GM21367 (cell line): Measurements from ENCODE around the gene SETBP1.
A peak's percentile ranks its signal among the peaks of the same experiment; 100 is the strongest.

Experiments
- ATAC-seq: cut with Tn5 transposase; IDR thresholded peaks from one replicate; pipeline ENCODE4 v1.9.1; 2021; ENCODE audit not compliant: unreplicated experiment

SETBP1 gene

DNA sequence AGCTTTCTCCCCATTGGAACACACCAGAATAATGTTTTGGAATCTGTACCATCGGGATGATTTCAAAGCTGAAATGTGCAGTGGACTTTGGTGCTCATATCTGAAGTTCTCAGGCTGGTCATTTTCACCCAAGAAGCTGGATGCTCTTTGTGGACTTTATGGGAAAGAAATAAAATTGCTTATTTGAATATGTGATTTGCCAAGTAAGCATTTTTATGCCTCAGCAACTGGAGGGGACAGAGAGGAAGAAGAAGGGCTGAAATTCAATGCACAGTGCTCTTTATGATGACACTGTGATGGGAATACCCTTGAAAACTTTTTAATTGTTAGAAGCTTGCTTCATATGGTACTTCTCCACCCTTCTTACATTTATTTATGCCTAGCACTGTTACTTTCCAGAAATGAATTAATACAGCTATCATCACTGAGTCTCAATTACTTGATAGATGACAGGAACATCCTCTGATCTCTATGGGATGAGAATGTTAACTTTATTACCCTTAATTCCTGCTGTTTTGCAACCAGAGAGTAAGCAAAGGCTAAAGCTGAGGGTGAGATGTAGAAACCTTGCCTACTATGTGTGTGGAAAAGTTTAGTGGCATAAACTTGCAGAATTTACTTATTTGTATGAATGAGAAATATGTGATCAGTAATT lies 23.6 kb downstream of the SETBP1 start:
- no peak for ATAC-seq

DNA sequence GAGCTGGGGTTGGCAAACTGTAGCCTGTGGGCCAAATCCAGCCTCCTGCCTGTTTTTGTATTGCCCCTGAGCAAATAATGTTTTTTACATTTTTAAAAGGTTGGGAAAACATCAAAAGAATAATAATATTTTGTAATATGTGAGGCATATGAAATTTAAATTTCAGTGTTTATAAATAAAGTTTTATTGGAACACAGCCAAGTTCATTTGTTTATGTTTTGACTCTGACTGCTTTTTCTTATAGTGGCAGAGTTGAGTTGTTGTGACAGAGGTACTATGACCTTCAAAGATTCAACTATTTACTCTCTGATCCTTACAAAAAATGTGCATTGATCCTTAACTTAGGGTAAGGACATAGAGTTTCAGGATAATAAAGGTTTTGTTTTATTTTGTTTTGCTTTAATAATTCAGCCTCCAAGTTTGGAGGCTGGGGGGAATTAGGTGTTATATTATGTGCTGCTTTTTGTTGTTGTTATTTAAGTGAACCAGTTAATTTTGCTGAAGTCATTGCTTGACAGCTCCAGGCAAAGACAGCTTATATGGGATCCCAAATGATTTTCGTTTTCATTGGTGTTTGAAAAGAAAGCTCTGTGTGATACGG lies 24.5 kb downstream of the SETBP1 start:
- no peak for ATAC-seq

DNA sequence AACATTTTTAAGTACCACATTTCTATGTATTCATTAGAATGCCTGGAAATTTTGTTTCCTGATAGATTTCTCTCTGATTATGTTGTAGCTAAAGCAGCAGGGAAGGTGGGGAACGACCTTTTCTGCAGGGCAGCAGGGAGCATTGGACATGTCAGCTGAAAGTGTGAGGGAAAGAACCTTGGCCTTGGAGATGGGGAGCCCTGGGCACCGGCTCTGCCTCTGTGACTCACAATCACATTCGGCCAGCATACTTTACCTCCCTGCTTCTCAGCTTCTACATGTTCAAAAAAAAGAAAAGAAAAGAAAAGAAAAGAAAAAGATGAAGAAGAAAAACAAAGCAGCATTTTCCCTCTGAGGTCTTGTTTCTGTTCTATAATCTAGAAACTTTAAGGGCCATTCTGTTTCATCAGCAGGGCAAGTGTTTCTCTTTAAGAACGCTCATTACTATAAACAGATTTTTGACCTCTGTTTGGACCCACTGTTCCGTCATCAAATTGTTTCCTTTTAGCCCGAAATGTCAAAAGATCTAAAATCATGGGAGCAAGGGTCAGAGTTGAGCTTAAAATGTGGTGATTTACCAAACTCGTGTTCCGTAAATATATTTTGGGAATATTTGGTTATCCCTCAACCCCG lies 27.9 kb downstream of the SETBP1 start:
- ATAC-seq, result no peak

DNA sequence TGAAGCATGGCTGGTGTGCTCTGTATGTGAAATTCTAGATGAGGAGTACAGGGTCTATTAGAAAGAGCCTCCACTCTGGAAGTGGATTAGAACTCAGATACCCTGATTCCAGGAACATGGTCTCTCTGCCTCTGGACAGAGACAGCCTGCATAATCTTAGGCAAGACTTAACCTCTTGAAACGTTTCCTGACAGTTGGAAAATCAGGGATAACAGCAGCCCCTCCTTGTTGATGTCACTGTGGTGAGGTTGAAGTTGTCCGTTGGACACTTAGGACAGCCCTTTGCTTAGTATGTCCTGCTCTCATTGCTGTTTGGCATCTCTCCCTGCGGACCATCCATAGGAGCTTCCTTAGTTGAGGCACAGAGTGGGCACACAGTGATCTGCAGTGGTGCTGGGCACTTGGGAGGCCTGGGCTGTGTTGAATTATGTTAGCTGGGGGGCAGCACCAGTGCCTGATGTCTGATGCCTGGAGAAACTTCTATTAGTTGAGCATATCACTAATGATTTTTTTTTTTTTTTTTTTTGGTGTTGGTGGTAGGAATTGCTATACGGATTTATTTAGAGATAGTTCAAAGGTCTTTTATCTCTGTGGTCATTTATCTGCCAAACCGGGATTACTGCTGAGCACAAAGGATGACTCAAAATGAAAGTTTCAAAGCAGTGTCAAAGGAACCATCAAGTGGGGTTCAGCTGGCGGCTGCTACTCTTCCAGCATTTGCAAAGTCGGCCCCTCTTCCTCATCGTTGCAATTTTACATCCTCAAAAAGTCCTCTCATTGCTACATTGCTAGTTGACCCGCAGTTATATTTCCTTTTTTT lies 28.8 kb downstream of the SETBP1 start:
- peak; percentile 95 for ATAC-seq

DNA sequence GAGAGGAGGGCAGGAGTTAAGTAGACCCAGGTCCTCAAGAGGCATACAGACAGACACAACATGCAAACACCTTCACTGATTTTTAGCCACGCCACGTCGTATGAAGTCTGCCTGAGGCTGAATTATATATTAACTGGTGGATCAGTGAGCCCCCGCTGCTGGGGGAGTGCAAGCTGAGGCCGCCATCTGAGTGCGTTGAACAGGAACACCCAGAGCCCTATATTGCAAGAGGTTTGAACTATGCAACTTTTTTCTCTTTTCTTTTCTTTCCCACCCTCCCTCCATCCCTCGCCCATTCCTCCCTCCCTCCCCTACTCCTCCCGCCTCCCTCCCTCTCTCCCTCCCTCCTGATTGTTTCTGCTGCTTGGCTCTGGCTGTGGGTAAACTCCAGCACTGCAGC lies 30.2 kb downstream of the SETBP1 start:
- ATAC-seq, result no peak

DNA sequence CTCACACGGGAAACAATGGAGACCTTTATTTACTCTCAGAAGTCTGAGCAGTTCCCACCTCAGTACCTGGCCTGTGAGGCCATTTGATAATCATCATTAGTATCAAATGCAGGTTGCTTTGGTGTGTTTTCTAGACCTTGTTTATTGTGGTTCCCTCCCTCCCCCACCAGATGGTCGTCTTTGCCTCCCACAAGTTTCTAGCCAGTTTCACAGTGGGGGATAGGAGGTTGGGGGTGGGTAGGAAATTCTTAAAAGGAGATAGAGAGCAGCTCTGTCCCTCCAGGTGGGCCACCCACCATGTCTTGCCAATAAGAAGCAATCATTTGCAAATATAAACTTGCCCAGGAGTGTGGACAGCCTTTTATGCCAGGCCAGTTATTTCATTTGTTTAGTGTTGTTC lies 31.3 kb downstream of the SETBP1 start:
- no peak for ATAC-seq

DNA sequence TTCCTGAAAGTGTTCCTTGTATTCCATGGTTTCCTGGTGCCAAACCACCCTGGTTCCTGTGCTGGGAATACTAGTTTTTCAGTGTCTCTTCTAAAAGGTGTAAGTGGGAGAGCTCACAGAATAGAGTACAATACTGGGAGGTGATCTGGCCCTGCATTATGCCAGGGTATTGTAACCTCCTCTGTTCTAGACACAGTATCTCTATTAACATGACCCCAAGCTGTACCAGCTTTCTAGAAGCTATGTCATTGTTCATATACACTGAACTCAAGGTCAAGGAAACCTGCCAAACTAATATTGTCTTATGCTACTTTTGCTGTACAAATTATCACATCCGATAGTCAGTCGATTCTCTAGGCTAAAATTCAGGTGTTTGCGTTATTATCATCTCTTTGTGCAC lies 32.7 kb downstream of the SETBP1 start:
- no peak for ATAC-seq

DNA sequence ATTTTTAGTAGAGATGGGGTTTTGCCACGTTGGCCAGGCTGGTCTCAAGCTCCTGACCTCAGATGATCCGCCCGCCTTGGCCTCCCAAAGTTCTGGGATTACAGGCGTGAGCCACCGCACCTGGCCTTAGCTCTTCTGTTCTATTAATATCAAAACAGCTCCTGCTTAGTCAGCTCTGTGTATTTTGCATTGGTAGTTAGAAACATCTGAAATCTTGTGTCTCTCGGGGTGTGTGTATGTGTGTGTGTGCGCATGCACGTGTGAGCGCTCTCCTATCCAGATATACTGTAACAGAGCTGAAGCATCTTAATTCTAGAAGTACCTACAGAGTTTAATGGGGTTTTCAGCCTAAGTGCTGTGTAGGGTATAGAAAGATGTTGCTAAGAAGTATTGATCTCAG lies 33.7 kb downstream of the SETBP1 start:
- no peak for ATAC-seq

DNA sequence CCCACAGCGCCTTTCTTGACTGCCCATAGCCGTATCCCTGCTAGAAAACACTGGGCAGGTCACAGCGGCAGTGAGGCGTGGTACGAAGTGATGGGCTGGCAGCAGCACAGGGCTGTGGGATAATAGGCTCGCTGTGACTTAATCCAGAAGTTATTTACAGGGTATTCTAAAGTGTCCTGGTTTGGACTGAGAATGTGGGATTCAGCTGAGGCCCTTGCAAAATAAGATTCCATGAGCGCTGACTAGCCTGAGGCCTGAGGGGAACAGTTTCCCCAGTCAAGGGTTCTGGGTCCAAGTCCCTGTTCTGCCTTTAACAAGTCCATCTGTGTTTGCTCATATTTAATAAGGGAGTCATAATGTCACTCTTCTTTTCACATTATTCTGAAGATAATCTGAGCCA lies 34.6 kb downstream of the SETBP1 start:
- no peak for ATAC-seq

DNA sequence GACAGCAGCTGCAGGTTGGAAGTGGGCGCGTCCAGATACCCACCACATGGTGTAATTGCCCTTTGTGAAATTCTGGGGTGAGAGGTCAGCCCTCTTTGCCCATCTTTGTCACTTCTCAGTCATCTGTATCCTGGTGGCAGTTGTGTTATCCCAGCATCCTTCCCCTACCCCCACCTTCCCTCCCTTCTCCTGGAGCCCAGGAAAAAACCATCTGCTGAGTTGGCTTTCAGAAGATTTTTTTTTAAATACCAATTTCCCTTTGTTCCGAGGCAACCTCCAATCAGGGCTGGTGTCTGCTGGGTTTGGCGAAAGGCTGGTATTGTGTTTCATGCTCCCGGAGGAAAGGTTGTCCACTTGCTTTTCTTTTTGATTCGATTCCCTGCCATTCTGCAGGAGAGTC lies 35.2 kb downstream of the SETBP1 start:
- no peak for ATAC-seq

DNA sequence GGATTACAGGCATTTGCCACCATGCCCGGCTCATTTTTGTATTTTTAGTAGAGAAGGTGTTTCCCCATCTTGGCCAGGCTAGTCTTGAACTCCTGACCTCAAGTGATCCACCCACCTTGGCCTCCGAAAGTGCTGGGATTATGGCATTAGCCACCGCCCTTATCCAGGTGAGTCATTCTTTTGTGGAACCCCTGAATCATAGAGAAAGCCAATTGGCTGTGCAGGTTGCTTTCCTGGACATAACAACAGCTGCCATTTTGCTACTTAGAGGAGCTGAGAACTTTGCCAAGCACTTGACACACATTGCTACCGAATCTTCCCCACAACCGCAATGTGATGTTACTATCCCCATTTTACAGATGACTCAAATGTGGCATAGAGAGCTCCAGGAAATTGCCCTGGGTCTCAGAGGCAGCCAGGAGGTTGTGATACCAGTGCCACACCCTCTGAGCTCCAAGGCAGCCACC lies 36.0 kb downstream of the SETBP1 start:
- ATAC-seq, result peak; percentile 29

DNA sequence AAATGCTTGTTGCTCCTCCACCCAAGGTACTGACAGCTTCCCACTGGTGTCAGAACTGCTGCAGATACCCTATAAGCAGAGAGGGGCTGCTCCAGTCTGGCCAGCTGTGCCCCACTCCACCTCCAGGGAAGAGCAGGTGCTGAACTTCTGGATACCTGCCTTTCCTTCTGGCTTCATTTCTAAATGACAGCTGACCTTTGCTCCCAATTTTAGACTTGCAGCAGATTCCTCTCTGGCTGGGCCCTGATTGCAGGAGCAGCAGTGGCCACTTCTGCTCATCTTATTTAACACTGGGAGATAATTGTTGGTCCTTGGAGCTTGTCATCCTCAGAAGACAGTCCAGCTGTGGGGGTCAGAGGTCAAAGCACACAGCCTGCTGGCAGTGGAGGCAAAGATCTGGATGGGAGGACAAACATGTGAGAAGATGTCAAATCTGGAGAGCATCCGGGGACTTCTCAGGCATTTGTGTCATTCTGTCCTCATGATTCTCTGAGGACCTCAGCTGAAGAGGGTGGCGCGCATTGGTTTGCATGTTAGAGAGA lies 38.9 kb downstream of the SETBP1 start:
- ATAC-seq, result no peak

DNA sequence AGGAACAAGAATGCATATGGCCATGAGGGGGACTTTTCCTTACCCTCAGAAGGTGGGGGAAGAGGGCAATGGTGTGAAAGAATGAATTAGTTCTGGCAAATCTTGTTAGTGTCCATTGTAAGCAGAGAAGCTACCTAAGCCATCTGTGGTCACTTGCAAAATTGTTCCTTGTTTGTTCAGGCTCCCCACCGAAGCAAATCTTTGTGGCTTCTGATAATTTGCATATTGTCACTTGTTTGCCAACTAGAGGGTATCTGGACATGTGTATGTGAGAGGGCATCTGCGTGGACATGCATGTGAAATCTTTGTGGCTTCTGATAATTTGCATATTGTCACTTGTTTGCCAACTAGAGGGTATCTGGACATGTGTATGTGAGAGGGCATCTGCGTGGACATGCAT lies 41.1 kb downstream of the SETBP1 start:
- peak; percentile 44 for ATAC-seq

DNA sequence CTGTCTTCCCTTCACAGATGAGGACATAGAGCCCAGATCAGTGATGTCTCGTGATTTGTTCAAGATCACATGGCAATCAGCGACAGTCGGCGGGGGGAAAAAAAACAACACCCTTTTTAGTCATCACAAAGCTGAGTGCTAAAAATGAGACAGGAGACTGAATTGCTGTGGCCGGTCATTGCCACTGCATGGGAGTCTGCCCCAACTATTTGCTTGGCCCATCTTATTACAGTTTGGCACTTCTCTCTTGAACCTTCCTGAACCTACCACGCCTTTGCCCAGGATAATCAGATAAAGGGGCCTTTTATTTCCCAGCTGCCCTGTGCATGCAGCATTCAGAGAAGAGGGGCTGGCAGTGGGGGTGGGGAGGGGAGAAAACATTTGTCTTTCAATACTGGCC lies 42.7 kb downstream of the SETBP1 start:
- no peak for ATAC-seq

DNA sequence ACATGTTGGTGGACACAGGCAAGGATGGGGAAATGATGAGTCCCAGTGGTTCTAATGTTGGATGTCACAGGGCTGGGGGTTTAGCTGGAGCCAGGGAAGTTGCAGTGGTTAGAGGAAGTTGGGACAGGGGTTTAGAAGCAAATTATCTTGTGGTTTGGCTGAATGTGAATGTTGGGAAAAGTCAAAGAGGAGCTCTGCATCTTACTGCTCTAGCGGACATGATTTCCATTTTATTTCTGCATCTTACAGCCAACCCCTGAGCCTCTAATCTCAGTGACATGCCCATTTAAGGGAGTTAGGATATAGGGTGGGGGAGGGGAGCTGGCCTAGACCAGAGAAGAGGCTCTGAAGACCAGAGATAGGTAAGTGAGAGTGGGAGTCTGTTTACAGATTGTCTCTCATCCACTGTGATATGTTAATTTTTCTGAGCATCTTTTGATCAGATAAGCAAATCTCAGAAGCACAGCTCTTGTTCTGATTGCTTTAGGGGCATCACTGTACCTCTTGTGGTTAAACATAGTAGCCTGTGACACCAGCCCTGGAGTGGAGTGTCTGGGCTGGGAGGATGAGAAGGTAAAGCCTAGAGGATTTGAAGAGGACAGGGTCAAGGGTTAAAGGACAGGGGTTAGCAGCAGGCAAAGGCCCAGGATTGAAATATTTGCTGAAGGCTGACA lies 43.6 kb downstream of the SETBP1 start:
- no peak for ATAC-seq

DNA sequence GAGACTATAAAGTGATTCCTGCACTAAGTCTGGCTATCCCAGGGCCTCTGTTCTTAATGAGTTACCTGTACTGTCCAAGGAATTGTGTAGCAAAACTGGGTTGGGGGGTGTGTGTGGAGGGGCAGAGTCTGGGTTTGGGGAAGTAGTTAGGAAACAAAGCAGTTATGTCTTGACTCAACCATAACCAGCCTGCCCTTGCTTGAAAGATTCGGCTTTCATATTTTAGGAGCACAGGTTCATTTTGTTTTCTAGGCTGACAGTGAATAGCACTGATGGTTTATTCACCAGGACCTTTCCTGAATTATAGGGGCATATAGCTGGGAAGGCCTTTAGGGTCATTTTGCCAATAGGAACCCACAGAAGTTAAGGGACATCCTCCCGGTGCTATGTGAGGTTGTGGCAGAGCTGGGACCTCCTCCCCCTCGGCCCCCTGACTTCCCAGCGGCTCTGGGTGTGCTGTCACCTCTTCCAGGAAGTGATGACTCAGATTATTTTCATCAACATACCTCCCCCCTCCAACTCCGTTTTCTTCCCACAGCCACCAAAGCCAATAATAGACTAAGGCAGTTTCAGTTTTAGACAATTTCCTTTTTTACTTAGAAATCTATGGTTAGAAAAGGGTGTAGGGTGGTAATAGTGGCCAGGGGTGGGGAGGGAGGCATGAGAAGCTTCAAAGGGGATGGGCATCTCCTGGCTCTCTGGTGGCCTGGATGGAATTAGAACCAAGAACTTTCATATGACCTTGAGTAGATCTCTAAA lies 44.8 kb downstream of the SETBP1 start:
- peak; percentile 50 for ATAC-seq

DNA sequence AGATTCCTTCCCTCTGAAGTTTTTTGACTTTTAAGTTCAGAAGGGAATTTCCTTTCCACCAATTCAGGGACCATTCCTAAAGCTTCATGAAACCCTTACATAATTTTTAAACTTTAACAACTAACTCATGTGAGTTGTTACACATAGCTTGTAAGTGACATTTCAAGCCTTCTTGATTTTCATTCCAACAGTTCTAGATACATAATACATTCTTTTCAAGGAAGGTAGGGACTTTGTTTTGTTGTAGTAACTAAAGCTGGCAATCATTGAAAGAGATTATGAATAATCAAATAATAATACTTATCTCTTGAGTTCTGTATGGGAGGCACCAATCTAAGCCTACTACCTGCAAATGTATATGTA lies 45.4 kb downstream of the SETBP1 start:
- ATAC-seq, result no peak

DNA sequence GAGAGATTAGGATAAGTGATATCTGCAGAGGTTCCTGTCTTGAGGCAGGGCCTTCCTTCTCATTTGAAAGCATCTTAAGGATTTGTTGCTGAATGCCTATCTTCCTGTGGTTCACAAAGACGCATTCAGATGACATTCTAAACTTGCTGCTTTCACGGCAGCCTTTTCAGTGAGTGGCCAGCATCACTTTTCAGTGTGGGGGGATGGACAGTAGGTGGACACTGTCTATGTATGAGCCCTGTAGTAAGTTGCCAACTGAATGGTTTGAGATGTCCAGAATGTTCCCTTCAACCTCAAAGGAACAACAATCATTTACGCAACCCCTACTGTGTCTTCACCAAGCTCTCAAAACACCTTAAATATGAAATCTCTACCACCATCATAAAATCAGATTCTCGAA lies 46.6 kb downstream of the SETBP1 start:
- ATAC-seq, result no peak

DNA sequence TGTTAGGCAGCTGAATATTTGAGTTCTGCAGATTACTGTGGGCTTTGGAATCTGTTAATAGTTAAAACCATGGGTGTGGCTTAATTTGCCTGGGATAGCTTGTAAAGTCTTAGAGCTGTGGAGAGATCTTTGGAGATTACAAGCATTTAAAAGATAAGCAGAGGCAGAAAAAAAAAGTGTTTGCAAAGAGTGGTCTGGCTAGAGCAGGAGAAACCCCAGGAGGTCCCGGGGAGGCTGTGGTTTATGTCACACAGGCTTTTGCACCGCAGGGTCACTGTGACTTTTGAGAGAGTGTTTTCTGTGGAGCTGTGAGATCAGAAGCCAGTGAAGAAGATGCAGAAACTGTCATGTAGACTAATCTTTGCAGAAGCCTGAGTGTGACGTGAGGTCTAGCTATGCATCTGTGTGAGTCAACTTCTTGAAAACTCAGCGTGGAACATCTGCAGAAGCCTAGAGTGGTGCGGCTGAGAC lies 49.0 kb downstream of the SETBP1 start:
- no peak for ATAC-seq
